Measurements from ENCODE around the gene SYF2. TPM values are rescaled to one million over a fixed set of nuclear protein-coding genes. Genes with fewer than 3 reads are reported as not detected.

SYF2 gene
- total and polyA plus RNA-seq, 2 donors (not counting 1 experiment from before 2014, with no cell fraction given) = 21.9 to 67.3 TPM

DNA sequence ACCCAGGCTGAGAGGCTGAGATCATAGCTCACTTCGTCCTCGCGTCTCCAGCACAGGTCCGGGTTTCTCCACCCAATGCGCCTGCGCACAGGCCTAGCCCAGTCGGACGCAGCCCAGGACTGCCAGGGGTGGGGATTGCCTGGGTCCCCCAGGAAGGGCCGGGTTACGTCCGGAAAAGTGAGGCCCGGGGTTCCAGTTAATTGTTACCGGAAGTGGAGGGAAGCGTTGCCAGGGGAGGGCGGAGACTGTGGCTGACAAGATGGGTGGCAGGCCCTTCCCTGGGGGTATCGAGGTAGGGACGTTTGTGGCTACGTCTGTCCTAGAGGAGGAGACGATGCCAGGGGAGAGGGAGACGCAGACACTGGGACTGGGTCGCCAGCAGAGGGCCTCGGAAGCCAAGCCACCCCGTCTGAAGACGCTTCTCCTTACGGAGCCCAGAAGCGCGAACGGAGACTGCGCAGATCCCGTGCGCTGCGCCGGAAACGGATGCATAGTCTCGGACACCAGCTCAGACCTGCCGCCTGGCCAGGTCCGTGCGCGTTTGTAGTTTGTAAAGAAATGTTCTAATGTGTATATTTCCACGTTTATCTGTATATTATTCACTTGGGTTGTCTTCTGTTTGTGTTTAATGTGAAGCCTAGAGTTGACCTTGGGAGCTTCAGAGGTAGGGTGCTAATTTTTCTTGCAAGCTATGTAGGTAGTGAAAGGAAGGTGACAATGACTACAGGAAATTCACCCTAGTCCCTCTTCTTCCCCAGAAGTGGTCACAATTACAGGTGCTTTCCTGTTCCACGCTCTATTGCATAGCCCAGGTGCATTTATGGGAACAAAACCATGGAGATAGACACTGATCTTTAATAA, 7.6 kb upstream of the SYF2 start:
- H2AFZ ChIP-seq (ENCODE audit: insufficient read depth, low read depth, low read length, poor library complexity, severe bottlenecking) = peak overlapping the region; percentile 77
- H3K27ac ChIP-seq (ENCODE audit: low read length in 2 of 2) = peak overlapping the region; percentile 75 to 95
- H3K27me3 ChIP-seq (replicated peaks in 1 of 4; ENCODE audit: control extremely low read depth in 1 of 4, control insufficient read depth in 3 of 4, insufficient read depth in 4 of 4, low read length in 3 of 4) = no peaks in the 10 kb centered on the region
- peaks cover 8 to 37% of the 10 kb centered on the region in 2 experiments for H3K36me3 ChIP-seq (replicated peaks in 1 of 2; ENCODE audit: control extremely low read depth in 1 of 2, control insufficient read depth in 1 of 2, extremely low read depth in 1 of 2, insufficient read depth in 2 of 2, low read length in 1 of 2)
- 2% methylated on average over 31 of the region's 41 CpGs for WGBS (ENCODE audit: insufficient coverage)
- peak overlapping the region; percentile 69 for H3K9ac ChIP-seq (ENCODE audit: low read length)
- H3K9me3 ChIP-seq (ENCODE audit: control extremely low read depth in 1 of 3, control insufficient read depth in 2 of 3, insufficient read depth in 1 of 3, low read length in 2 of 3) = no peaks in the 10 kb centered on the region
- H3K9me3 Mint-ChIP-seq (ENCODE audit: insufficient read depth) = no peaks in the 10 kb centered on the region
- H4K20me1 ChIP-seq (ENCODE audit: control insufficient read depth, insufficient read depth, low read length, poor library complexity, severe bottlenecking) = peaks cover 33% of the 10 kb centered on the region
- peaks cover 37 to 46% of the 10 kb centered on the region in 2 donors for H3K4me1 ChIP-seq (ENCODE audit: control insufficient read depth in 2 of 2, insufficient read depth in 2 of 2, low read length in 2 of 2)
- CTCF ChIA-PET = interaction anchor here (0.5 to 1.6 kb wide), 5 partner anchors 9 to 1744 kb away, joined by 3 to 5 read pairs (median 3); no protein-coding TSS in a partner anchor
- H3K27me3 Mint-ChIP-seq = no peaks in the 10 kb centered on the region
- POLR2A ChIA-PET = interaction anchor here (0.5 to 1.8 kb wide), 6 partner anchors 9 to 1035 kb away, joined by 3 to 8 read pairs (median 5); no protein-coding TSS in a partner anchor
- no peak for TF ChIP-seq EZH2 (IDR thresholded peaks at IDR 0.05; ENCODE audit: borderline replicate concordance, insufficient read depth, low read depth, low read length, poor library complexity, severe bottlenecking)
- TF ChIP-seq, protein P1, sequence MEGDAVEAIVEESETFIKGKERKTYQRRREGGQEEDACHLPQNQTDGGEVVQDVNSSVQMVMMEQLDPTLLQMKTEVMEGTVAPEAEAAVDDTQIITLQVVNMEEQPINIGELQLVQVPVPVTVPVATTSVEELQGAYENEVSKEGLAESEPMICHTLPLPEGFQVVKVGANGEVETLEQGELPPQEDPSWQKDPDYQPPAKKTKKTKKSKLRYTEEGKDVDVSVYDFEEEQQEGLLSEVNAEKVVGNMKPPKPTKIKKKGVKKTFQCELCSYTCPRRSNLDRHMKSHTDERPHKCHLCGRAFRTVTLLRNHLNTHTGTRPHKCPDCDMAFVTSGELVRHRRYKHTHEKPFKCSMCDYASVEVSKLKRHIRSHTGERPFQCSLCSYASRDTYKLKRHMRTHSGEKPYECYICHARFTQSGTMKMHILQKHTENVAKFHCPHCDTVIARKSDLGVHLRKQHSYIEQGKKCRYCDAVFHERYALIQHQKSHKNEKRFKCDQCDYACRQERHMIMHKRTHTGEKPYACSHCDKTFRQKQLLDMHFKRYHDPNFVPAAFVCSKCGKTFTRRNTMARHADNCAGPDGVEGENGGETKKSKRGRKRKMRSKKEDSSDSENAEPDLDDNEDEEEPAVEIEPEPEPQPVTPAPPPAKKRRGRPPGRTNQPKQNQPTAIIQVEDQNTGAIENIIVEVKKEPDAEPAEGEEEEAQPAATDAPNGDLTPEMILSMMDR (IDR thresholded peaks at IDR 0.05) = peak; percentile 71
- peaks cover 60% of the 10 kb centered on the region for H3K4me1 Mint-ChIP-seq
- H3K4me3 Mint-ChIP-seq = peak overlapping the region; percentile 95
- peak overlapping the region; percentile 50 to 68 (median 64) for H3K4me3 ChIP-seq (ENCODE audit: control extremely low read depth in 1 of 5, extremely low read depth in 1 of 5, insufficient read depth in 1 of 5, low read depth in 2 of 5, low read length in 4 of 5)
- intact Hi-C loops (cut with micrococcal nuclease) = loop anchor here (1.0 to 10.0 kb wide), 5 partner anchors 7 to 575 kb away; partner anchors contain the start of genes MACO1, MAN1C1, MTFR1L and RSRP1
- H3K27ac Mint-ChIP-seq = peak overlapping the region; percentile 98
- peak overlapping the region; percentile 83 for H3K4me2 ChIP-seq (replicated peaks; ENCODE audit: low read depth, low read length, poor library complexity, severe bottlenecking)
- ATAC-seq (ENCODE audit: low read depth) (peak; percentile 86), DNase-seq (peak; percentile 91)
- peaks cover 31% of the 10 kb centered on the region for H3K79me2 ChIP-seq (ENCODE audit: control insufficient read depth, insufficient read depth, low read length)

- ChIA-PET POLR2A (interaction anchor here (0.6 kb wide), 3 partner anchors 24 to 677 kb away, joined by 3 read pairs; no protein-coding TSS in a partner anchor), CTCF (no interaction called here)
- peaks cover 2 to 18% of the 10 kb centered on the region in 2 experiments for H3K36me3 ChIP-seq (replicated peaks in 1 of 2; ENCODE audit: control extremely low read depth in 1 of 2, control insufficient read depth in 1 of 2, extremely low read depth in 1 of 2, insufficient read depth in 2 of 2, low read length in 1 of 2)
- no peak for ATAC-seq (ENCODE audit: low read depth)
- Mint-ChIP-seq H3K4me1 (peaks cover 52% of the 10 kb centered on the region), H3K27me3 (no peaks in the 10 kb centered on the region), H3K9me3 (ENCODE audit: insufficient read depth) (no peaks in the 10 kb centered on the region), H3K27ac (peak overlapping the region; percentile 37), H3K4me3 (no peak overlapping the region)
- peaks cover 15% of the 10 kb centered on the region for H4K20me1 ChIP-seq (ENCODE audit: control insufficient read depth, insufficient read depth, low read length, poor library complexity, severe bottlenecking)
- peaks cover 46% of the 10 kb centered on the region for H3K79me2 ChIP-seq (ENCODE audit: control insufficient read depth, insufficient read depth, low read length)
- no peak overlapping the region for H3K4me3 ChIP-seq (ENCODE audit: control extremely low read depth in 1 of 5, extremely low read depth in 1 of 5, insufficient read depth in 1 of 5, low read depth in 2 of 5, low read length in 4 of 5)
- no peaks in the 10 kb centered on the region for H3K9me3 ChIP-seq (ENCODE audit: control extremely low read depth in 1 of 3, control insufficient read depth in 2 of 3, insufficient read depth in 1 of 3, low read length in 2 of 3)
- TF ChIP-seq EZH2 (IDR thresholded peaks at IDR 0.05; ENCODE audit: borderline replicate concordance, insufficient read depth, low read depth, low read length, poor library complexity, severe bottlenecking) = no peak
- TF ChIP-seq, protein P1 (IDR thresholded peaks at IDR 0.05) = no peak
- intact Hi-C loops (cut with micrococcal nuclease) = no loop called here
- peaks cover 33 to 48% of the 10 kb centered on the region in 2 donors for H3K4me1 ChIP-seq (ENCODE audit: control insufficient read depth in 2 of 2, insufficient read depth in 2 of 2, low read length in 2 of 2)
- H3K9ac ChIP-seq (ENCODE audit: low read length) = no peak overlapping the region
- 100% methylated on average over 6 of the region's 11 CpGs for WGBS (ENCODE audit: insufficient coverage)
- DNase-seq = no peak
- no peak overlapping the region for H3K4me2 ChIP-seq (replicated peaks; ENCODE audit: low read depth, low read length, poor library complexity, severe bottlenecking)
- no peak overlapping the region for H2AFZ ChIP-seq (ENCODE audit: insufficient read depth, low read depth, low read length, poor library complexity, severe bottlenecking)
- H3K27ac ChIP-seq (ENCODE audit: low read length in 2 of 2) = peak overlapping the region in 1 of 2 donors; percentile 45
- no peaks in the 10 kb centered on the region for H3K27me3 ChIP-seq (replicated peaks in 1 of 4; ENCODE audit: control extremely low read depth in 1 of 4, control insufficient read depth in 3 of 4, insufficient read depth in 4 of 4, low read length in 3 of 4)
Observed at GRCh38 chr1:25238046-25238445, 5.7 kb upstream of the SYF2 start.
